HG03469 (cell line): ENCODE measurements around the gene SLC25A42.

Experiments
- ATAC-seq: cut with Tn5 transposase; IDR thresholded peaks from one replicate; pipeline ENCODE4 v1.9.1; 2021; ENCODE audit warnings: mild to moderate bottlenecking, moderate library complexity, moderate number of reproducible peaks; ENCODE audit not compliant: unreplicated experiment

The SLC25A42 gene

GRCh38 chr19:19067276-19068072 is 3.7 kb downstream of the SLC25A42 start:
- ATAC-seq = no peak

GRCh38 chr19:19068659-19069654 is 5.2 kb downstream of the SLC25A42 start:
- ATAC-seq = no peak

DNA sequence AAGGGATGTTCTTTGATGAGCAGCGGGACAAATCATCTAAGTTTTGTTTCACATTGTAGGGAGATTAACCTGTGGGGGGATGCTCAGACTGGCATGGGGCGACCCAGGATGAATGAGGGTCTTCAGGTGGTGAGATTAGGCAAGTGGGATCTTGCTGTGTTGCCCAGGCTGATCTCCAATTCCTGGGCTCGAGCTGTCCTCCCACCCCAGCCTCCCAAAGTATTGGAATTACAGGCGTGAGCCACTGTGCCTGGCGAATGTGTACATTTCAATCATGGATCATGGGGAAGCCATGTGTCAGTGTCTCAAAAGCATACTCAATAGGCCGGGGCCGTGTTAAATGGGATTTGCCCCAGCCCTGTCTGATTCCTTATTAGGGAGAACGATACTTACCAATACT is 8.1 kb downstream of the SLC25A42 start:
- no peak for ATAC-seq

DNA sequence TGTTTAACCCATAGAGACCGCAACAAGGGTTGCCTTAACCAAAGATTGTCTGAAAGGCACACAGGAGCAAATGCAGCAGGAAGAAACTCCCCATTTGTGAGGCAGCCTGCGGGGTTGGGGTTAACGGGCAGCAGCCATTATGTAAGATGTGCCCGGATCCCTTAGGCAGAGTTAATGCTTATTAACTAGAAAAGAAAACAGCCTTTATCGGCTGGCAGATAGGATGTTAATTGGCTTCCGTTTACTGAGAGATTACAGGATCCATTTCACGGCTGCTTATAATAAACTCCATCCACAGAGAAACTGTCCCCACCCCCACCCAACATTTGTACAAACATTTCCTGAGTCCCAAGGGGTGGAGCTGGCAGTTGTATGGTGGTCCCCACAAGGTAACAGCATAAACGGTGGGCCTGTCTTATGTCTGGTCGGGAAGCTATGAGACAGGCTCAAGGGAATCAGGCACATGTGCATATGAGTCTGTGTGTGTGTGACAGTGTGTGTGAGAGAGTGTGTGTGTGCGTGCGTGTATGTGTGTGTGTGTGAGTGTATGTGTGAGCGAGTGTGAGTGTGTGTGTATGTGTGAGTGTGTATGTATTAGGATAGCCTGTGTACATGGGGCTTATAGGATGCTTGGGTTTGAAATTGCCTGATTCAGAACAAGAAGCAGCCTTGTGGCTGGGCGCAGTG is 10.5 kb downstream of the SLC25A42 start:
- no peak for ATAC-seq

DNA sequence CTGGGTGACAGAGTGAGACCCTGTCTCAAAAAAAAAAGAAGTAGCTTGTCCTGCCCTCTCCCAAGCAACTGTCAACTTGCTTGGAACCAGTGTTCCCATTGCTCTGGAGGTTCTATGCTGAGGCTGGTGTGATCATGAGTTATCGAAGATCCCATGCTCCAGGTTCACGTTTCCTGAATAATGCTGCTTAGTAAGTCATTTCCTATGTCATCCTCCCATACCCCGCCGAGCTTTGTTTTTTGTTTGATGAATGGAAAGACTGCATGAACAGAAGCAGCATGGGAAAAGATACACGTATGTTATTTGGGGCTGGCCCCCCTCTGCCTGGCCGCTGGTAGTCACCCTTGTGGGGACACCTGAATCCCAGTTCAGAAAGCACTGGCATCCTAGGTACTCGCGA is 11.3 kb downstream of the SLC25A42 start:
- ATAC-seq = no peak

- no peak for ATAC-seq
These were observed 12.7 kb downstream of the SLC25A42 start for GRCh38 chr19:19076476-19076875.

- ATAC-seq = no peak
These were observed 13.3 kb downstream of the SLC25A42 start for GRCh38 chr19:19077103-19077502.

GRCh38 chr19:19078801-19079200 is 15.0 kb downstream of the SLC25A42 start:
- ATAC-seq = no peak

- no peak for ATAC-seq
These were observed 15.8 kb downstream of the SLC25A42 start for GRCh38 chr19:19079571-19079970.

DNA sequence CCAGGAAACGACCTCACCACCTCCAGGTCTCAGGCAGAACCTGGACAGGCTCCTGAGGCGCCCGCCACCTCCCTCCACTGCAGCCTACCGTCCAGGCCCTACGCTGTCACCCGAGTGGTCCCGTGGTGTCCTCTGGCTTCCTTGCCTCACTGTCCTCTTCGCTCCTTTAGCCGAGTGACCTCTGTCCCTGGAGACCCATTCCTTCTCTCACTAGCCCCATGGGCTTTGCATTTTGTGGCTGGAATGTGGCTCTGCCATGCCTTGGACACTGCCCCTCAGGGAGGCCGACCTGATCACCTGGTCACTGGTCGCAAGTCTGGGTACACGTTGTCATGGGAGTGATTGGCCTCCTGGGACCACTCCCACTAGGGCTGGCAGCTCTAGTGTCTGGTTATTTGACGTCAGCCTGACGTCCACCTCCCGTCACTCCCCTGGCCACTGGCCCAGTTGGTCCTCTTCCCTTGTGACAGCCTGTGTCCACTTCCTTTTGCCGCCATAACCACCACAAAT is 17.9 kb downstream of the SLC25A42 start:
- no peak for ATAC-seq

DNA sequence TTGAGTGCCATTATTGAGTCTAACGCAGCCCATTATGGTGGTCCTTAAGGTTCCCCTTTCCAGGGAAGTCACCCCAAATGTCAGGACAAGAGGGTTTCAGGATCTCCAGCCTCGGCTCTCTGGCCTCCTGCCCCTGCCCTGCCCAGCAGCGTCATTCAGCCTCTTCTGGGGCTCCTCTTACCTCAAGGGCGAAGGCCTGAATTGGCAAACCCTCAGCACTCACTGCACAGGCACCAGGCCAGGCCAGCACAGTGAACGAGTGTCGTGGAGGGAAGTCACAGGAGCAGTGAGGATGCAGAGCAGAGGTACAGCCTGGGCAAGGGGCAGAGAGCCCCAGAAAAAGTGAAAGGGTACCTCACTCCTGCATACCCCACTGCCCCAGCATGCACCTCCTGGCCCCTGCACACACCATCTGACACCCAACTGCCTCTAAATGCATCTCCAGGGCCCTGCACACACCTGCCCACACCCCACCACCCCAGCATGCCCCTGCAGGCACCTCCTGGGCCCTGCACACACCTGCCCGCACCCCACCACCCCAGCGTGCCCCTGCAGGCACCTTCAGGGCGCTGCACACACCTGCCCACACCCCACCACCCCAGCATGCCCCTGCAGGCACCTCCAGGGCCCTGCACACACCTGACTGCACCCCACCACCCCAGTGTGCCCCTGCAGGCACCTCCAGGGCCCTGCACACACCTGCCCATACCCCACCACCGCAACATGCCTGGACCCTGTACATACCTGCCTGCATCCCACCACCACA is 19.8 kb downstream of the SLC25A42 start:
- no peak for ATAC-seq

- no peak for ATAC-seq
These were observed 23.9 kb downstream of the SLC25A42 start for GRCh38 chr19:19087676-19088075.

GRCh38 chr19:19094513-19094912 is 30.7 kb downstream of the SLC25A42 start:
- no peak for ATAC-seq

GRCh38 chr19:19095691-19096090 is 31.9 kb downstream of the SLC25A42 start:
- ATAC-seq = no peak

GRCh38 chr19:19096641-19097627 is 33.1 kb downstream of the SLC25A42 start:
- ATAC-seq = no peak

- no peak for ATAC-seq
These were observed 34.4 kb downstream of the SLC25A42 start for GRCh38 chr19:19098084-19098702.

- ATAC-seq = no peak
These were observed 35.2 kb downstream of the SLC25A42 start for GRCh38 chr19:19098703-19099632.
